HG03558 (cell line): ENCODE results near the gene KRT86.
"Not testable (repeated sequence)": the region's sequence is repeated elsewhere in the genome, so short reads cannot be mapped to it uniquely, and the experiment has no call there.

Experiments
- ATAC-seq: cut with Tn5 transposase; IDR thresholded peaks from one replicate; pipeline ENCODE4 v1.9.1; 2021; ENCODE audit warnings: moderate number of reproducible peaks; ENCODE audit not compliant: unreplicated experiment; ENCODE audit errors: extremely low read depth

The KRT86 gene

DNA sequence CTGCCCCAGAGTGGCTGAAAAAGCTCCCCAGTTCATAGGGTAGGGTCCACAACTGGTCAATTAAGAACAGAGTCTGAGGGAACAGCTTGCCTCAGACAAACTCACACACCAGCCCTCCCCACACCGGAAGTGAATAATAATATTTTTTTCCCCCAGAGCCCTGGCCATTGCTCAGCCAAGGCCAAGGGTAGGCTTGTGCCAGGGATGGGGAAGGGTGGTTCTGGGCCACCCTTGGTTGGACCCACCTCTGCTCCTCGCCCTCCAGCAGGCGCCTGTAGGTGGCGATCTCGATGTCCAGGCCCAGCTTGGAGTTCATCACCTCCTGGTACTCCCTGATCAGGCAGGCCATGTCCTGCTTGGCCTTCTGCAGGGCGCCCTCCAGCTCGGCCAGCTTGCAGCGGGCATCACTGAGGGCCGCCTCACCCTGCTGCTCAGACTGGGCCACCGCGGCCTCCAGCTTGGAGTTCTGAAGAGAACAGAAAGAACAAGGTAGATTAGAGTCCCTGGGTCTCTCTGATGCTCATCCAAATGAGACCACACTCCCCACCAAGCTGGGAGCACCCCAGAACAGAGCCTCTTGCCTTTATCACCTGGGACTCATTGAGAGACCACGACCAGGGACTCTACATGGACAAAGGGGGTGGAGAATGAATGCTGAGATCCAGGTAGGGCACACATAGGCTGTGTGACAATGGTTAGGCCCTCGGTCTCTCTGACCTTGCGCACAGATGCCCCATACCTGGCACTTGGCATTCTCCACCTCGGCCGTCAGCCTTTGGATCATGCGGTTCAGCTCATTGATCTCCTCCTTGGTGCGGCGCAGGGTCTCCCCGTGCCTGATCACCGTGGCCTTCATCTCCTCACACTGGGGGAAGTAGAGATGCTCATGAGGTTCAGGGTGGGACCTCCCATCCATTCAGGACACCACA is 12.7 kb downstream of the KRT86 start:
- ATAC-seq = not testable (repeated sequence)

DNA sequence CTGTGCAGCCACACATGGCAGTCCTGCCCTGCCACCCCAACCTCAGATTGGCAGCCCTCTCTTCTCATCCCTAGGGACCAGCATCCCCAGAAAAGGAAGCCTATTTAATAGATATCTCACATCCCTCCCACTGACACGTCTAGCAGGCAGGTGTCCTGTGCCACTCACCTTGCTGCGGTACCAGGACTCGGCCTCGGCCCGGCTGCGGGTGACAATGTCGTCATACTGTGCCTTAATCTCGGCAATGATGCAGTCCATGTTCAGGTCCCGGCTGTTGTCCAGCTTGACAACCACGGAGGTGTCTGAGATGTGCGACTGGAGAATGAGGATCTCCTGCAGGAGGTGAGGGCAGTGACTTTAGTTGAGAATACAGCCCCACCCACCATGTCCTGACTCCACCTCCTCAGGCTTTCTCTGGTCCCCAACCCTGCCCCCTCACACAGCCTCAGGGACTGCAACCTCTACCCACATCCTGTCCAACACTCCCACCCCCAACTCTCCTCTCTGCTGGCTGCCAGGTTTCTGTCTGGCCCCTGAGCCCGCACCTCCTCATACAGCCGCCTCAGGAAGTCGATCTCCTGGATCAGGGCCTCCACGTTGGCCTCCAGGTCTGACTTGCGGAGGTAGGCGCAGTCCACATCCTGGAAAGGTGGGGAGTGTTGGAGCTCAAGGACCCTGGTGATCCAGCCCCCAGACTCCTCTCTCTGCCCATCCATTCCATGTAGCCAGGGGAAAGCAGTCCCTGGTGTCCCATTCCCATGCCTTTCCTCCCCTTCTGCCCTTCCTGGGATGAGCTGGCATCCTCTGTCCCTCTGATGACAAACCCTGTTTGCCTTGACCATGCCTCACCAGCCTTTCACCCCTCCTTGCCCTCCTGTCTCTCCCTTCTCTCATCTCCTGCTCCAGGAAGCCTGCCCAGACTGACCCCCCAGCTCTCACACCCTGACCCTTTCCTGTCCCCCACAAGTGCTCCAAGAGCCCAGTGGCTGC is 13.7 kb downstream of the KRT86 start:
- not testable (repeated sequence) for ATAC-seq

DNA sequence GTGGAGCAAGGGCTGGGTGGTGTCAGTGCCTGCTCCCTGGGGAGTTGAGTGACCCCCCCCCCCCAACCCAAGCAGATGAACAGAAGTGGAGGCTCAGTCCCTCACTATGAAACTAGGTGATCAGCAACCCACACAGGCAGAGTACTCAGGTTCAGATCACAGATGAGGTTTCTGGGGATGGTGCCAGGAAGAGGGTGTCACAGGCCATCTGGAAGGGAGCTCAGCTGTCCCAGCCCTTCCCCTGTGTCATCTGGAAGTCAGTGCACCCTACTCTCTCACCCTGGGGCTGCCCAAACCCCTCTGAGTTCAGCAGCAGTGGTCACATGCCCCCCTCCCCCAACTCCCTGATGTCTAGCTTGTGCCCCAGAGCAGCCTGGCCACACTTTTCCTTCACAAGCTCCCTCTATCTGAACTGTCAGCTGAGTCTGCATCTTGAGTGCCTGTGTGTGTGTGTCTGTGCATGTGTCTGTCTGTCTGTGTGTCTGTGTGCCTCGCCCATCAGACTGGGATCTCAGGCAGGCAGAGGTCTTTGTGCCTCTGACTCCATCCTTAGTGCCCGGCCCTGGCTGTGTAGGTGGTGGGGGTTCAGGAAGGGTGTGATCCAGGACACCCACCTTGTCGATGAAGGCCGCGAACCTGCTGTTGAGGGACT is 16.2 kb downstream of the KRT86 start:
- not testable (repeated sequence) for ATAC-seq

DNA sequence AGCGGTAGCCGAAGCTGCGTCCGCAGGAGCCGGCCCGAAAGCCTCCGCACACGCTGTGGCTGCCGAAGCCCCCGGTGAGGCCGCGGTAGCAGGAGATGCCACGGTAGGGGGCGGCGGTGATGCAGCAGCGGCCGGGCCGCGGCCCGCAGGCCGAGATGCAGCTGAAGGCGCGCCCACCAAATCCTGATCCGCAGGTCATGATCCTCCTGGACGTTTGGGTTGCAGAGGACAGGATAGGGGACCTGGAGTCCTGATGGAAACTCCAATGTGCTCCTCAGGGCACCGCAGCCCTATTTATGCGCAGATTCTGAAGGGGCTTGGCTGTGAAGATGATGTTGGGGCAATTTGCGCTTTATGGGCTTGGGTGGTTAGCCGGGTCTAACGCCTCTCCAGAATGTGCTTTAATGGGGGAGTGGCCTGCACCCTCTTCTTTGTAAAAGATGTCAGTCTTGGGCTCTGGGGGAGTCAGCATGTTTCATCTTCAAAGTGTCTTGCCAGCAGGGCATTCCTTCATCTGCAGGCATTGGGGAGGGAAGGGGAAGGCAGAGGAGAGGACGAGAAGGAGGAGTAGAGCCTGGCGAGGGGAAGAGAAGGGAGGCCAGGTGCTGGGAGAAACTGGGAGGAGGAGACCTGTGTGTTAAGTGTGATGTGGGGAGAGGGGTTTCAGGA is 17.0 kb downstream of the KRT86 start, which contains the start of gene KRT81:
Gene KRT81 (minus strand): TSS at position 268 of the 669 bp plus-strand sequence. CDS start 69 bp downstream, at position 199.
- no peak for ATAC-seq

DNA sequence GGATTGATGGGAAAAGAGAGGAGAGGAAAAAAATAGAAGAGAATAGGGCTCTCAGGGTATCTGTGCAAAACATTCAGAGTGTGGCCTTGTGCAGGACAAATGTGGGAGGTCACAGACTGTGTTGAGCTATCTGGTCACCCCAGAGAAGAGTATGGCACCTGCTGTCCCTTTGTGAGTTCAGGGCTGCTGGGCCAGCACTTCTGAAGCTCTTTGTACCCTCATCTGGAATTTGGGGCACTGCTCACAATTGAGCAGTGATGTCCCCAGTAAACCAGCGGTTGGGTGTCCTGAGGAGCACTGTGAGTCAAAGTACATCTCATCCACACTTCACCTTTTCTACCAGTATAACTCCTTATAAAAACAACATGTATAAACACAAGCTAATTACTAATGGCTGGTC is 19.5 kb downstream of the KRT86 start:
- ATAC-seq = no peak

DNA sequence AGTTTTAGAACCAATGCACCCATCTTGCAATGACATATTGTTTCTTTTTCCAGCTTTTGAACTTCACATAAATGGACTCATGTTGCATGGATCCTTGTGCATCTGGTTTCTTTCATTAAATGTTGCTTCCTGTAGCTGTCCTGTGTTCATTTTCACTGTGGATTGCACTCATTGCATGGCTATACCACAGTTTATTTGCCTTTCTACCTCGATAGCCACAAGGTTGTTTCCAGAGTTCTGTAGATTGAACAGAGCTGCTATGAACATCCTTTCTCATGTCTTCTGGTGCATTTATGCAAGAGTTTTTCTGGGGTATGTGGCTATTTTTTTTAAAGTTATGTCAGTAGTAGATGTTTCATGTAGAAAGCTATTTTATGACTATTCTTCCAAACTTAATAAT is 20.4 kb downstream of the KRT86 start:
- ATAC-seq = no peak

DNA sequence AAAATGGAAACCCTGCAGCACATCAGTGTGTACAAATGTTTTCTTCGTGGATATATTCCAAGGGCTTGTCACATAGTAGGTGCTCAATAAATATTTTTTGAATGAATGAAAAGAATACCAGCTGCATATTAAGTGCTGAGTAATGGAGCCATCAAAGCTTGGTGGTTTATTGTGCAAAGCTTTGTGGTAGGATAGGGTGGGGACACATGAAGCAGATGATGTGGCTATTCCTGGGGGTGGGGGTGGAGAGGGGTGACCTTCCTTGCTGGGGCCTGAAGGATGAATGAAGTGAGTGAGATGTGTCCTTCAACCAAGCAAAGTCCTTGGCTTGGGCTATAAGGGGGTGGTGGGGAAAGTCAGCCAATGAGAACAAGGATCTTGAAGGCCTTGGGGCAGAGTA is 21.2 kb downstream of the KRT86 start:
- ATAC-seq = no peak

DNA sequence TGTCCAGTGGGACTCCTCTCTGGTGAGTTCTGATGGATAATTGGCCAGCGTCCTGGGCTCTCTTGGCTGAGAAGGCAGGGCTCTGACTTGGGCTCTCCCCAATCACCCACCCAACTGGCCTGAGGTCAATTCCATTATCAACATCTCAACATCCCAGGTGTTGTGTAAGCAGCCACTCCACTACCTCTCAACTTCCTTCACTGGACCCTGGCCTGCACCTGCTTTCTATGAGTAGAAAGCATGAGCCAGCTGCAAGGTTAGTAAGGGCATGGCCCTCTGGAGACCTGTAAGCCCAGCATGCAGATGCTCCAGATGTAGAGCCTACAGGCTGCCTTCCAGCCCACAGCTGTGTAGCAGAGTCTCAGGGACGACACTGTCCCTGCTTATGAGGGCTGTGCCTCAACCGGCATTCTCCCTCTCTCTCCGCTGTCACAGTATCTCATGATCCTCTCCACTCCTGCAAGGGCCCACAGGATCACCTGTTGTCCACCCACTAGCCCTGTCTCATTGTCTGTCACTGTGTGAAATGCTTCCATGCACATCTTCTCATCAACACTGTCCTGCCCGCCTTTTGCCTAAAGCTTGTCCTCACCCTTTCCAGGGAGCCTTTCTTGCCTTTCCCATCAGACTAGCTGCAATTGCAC is 22.2 kb downstream of the KRT86 start:
- ATAC-seq = no peak

GRCh38 chr12:52298677-52299190 is 24.3 kb downstream of the KRT86 start:
- ATAC-seq = no peak

- ATAC-seq = no peak
These were observed 26.6 kb downstream of the KRT86 start for GRCh38 chr12:52300796-52301691.

- ATAC-seq = not testable (repeated sequence)
These were observed 27.3 kb downstream of the KRT86 start for GRCh38 chr12:52301721-52302120.

DNA sequence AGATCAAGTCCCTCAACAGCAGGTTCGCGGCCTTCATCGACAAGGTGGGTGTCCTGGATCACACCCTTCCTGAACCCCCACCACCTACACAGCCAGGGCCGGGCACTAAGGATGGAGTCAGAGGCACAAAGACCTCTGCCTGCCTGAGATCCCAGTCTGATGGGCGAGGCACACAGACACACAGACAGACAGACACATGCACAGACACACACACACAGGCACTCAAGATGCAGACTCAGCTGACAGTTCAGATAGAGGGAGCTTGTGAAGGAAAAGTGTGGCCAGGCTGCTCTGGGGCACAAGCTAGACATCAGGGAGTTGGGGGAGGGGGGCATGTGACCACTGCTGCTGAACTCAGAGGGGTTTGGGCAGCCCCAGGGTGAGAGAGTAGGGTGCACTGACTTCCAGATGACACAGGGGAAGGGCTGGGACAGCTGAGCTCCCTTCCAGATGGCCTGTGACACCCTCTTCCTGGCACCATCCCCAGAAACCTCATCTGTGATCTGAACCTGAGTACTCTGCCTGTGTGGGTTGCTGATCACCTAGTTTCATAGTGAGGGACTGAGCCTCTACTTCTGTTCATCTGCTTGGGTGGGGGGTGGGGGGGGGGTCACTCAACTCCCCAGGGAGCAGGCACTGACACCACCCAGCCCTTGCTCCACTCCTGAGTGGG is 27.9 kb downstream of the KRT86 start:
- ATAC-seq = not testable (repeated sequence)

GRCh38 chr12:52304941-52305411 is 30.5 kb downstream of the KRT86 start:
- not testable (repeated sequence) for ATAC-seq

GRCh38 chr12:52305921-52306705 is 31.7 kb downstream of the KRT86 start:
- no peak for ATAC-seq

DNA sequence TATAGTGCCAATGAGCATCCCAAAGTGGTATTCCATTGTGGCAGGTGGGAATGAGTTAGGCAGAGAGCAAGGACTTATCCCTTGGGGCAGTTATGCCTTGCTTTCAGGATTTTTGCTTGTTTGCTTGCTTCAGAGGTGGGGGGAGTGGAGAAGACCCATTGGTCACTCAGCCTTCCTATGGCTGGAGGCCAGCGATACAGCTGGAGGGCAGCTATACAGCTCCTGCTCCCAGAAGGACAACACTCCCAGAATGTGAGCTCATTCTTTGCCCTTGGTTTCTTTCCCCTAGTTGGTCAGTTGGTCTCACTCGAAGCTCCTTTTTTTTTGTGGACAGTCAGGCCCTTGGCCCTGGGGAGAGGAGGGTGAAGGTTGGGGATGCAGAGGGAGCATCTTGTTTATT is 32.3 kb downstream of the KRT86 start:
- ATAC-seq = no peak
